ENCODE results near the gene ALDH3A1. TPM values are rescaled to one million over a fixed set of nuclear protein-coding genes. Genes with fewer than 3 reads are reported as not detected.

Gene ALDH3A1
- total RNA-seq, 1 experiment from 2014 or later, result 0.38 TPM

DNA sequence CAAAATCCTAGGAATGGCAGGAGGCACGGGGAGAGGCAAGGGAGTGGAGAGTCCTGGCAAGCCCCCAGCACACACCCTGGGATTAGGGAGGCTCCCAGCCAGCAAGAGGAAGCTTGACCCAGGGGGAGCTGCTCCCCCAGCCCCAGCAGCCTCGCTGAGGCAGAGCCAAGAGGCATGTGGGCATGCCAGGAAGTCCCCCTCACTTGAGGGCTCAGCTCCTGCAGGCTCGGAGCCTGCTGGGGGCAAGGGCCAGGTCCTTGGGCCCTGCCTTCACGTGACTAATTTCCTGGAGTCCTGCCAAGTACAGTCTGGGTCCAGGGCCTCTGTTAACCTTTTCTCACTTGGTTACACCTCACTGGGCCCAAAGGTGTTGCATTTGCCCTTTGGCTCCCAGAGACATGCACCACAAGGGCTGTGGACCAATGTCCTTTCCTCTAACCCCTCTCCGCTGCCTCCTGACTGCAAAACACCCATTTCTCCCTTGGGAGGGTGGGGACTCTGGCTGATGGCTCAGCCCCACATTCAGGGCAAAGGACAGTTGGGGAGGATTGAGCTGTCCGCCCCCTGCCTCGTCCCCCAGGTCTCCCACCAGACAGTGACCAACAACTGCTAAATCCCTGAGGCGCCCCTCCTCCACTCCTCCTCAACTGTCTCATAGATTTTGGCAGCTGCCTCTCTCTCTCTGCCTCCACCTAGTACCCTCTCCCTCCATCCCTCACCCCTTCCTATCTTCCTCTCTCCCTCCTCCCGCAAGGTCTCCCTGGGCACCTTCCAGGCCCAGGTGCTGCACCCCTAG, 27.3 kb downstream of the ALDH3A1 start:
- H3K4me3 Mint-ChIP-seq (ENCODE audit: low read depth, unreplicated experiment), result no peak overlapping the region
- H3K27ac Mint-ChIP-seq (ENCODE audit: unreplicated experiment), result no peak overlapping the region
- CTCF ChIA-PET, result interaction anchor here (0.7 kb wide), 1 partner anchor 143 kb away, joined by 4 read pairs; no protein-coding TSS in a partner anchor

DNA sequence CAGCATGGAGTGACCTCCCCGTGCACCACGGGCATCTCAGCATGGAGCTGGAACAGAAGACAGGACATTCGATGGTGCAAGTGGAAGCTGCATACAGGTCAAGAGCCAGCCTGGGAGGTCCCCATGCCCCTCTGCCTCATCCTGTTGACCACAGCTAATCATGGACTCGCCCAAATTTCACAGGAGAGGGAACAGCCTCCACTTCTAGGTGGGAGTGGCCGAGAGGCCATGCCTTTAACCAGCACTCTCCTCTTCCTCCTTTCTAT, 28.0 kb downstream of the ALDH3A1 start:
- Mint-ChIP-seq H3K27ac (ENCODE audit: unreplicated experiment) (no peak overlapping the region), H3K9me3 (ENCODE audit: low read depth, unreplicated experiment) (no peaks in the 10 kb centered on the region), H3K4me1 (ENCODE audit: low read depth, unreplicated experiment) (peaks cover 28% of the 10 kb centered on the region), H3K27me3 (ENCODE audit: unreplicated experiment) (no peaks in the 10 kb centered on the region), H3K36me3 (ENCODE audit: insufficient read depth, unreplicated experiment) (peaks cover 5% of the 10 kb centered on the region), H3K4me3 (ENCODE audit: low read depth, unreplicated experiment) (no peak overlapping the region)
- intact Hi-C loops (cut with micrococcal nuclease; ENCODE audit: unreplicated experiment), result no loop called here
- no peak for DNase-seq
- TF ChIP-seq, protein P1, sequence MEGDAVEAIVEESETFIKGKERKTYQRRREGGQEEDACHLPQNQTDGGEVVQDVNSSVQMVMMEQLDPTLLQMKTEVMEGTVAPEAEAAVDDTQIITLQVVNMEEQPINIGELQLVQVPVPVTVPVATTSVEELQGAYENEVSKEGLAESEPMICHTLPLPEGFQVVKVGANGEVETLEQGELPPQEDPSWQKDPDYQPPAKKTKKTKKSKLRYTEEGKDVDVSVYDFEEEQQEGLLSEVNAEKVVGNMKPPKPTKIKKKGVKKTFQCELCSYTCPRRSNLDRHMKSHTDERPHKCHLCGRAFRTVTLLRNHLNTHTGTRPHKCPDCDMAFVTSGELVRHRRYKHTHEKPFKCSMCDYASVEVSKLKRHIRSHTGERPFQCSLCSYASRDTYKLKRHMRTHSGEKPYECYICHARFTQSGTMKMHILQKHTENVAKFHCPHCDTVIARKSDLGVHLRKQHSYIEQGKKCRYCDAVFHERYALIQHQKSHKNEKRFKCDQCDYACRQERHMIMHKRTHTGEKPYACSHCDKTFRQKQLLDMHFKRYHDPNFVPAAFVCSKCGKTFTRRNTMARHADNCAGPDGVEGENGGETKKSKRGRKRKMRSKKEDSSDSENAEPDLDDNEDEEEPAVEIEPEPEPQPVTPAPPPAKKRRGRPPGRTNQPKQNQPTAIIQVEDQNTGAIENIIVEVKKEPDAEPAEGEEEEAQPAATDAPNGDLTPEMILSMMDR (IDR thresholded peaks at IDR 0.05; ENCODE audit: unreplicated experiment), result no peak
- no TSS peak for BruUV-seq (replicated peaks)
- CTCF ChIA-PET, result interaction anchor here (0.7 kb wide), 1 partner anchor 144 kb away, joined by 4 read pairs; no protein-coding TSS in a partner anchor

More for the DNA sequence above, 27.3 kb downstream of the ALDH3A1 start:
- TF ChIP-seq, protein P1 (IDR thresholded peaks at IDR 0.05; ENCODE audit: unreplicated experiment), result no peak
- Mint-ChIP-seq H3K27me3 (ENCODE audit: unreplicated experiment) (no peaks in the 10 kb centered on the region), H3K9me3 (ENCODE audit: low read depth, unreplicated experiment) (no peaks in the 10 kb centered on the region), H3K36me3 (ENCODE audit: insufficient read depth, unreplicated experiment) (peaks cover 6% of the 10 kb centered on the region), H3K4me1 (ENCODE audit: low read depth, unreplicated experiment) (peaks cover 34% of the 10 kb centered on the region)
- intact Hi-C loops (cut with micrococcal nuclease; ENCODE audit: unreplicated experiment), result no loop called here
- no peak for DNase-seq
- BruUV-seq (replicated peaks), result no TSS peak

DNA sequence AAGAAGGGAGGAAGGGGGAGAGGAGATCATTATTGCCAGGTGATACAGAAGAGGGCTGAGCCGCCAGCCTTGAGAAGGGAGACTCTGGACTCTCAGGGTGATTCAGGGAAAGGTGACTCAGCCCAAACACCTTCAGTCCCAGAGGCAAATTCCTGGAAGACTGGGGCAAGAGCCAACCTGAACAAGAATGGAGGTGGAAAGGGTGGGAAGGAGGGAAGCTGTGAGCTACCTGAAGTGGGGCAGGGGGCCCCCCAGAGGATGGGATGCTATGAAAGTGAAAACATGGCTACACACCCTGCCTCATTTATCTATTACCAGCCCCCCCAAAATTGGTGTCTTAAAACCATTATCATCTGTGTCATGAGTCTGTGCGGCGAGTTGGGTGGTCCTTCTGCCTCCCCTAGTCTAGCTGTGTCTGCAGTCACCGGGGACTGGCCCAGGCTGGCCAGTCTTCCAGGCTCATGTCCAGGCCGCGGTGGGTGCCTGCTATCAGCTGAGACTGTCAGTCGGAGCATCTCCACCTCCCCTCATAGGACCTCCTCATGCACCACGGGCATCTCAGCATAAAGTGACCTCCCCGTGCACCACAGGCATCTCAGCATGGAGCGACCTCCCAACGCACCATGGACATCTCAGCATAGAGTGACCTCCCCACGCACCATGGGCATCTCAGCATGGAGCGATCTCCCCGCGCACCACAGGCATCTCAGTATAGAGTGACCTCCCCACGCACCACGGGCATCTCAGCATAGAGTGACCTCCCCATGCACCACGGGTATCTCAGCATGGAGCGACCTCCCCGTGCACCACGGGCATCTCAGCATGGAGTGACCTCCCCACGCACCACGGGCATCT, 28.5 kb downstream of the ALDH3A1 start:
- Mint-ChIP-seq H3K27me3 (ENCODE audit: unreplicated experiment) (no peaks in the 10 kb centered on the region), H3K36me3 (ENCODE audit: insufficient read depth, unreplicated experiment) (no peaks in the 10 kb centered on the region), H3K27ac (ENCODE audit: unreplicated experiment) (no peak overlapping the region), H3K9me3 (ENCODE audit: low read depth, unreplicated experiment) (no peaks in the 10 kb centered on the region), H3K4me1 (ENCODE audit: low read depth, unreplicated experiment) (peaks cover 25% of the 10 kb centered on the region), H3K4me3 (ENCODE audit: low read depth, unreplicated experiment) (no peak overlapping the region)
- intact Hi-C loops (cut with micrococcal nuclease; ENCODE audit: unreplicated experiment), result no loop called here
- TF ChIP-seq, protein P1 (IDR thresholded peaks at IDR 0.05; ENCODE audit: unreplicated experiment), result no peak
- no TSS peak for BruUV-seq (replicated peaks)
- DNase-seq, result no peak
- CTCF ChIA-PET, result interaction anchor here (0.7 kb wide), 1 partner anchor 145 kb away, joined by 4 read pairs; no protein-coding TSS in a partner anchor

DNA sequence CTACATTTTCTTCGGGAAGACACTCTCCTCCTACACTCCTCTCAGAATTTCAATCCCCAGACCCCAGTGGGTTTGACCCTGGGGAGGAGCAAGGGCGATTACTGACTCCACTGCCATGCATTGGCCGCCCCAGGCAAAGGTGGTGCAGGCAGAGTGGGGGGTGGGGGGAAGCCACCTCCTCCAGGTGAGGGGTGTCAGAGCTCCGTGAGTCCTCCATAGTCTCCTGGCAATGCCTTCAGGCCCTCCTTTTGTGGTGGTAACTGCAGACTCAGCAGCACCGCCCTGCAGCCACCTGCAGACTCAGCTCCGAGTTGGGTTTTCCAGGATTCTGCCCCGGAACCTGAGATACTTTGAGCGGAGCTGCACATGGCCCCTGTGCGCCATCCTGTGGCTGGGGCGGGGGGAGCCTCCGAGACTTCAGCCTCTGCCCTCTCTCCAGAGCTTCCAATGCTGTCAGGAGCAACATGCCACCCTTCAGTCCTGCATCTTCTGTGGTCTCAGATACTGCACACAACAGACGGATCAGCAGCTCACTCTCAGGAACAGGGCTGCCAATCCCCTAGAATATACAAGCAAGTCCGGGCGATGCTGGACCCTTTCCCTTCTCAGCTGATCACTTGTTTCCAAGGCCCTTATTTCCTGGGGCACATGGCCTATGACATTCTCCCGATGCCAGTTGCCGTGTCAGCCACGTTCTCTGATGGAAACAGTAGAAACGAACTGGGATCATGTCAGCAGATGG, 29.3 kb downstream of the ALDH3A1 start:
- H3K4me1 Mint-ChIP-seq (ENCODE audit: low read depth, unreplicated experiment), result peaks cover 25% of the 10 kb centered on the region
- TF ChIP-seq, protein P1 (IDR thresholded peaks at IDR 0.05; ENCODE audit: unreplicated experiment), result no peak
- H3K4me3 Mint-ChIP-seq (ENCODE audit: low read depth, unreplicated experiment), result no peak overlapping the region
- CTCF ChIA-PET, result no interaction called here
- H3K9me3 Mint-ChIP-seq (ENCODE audit: low read depth, unreplicated experiment), result no peaks in the 10 kb centered on the region
- no peak overlapping the region for H3K27ac Mint-ChIP-seq (ENCODE audit: unreplicated experiment)
- H3K27me3 Mint-ChIP-seq (ENCODE audit: unreplicated experiment), result no peaks in the 10 kb centered on the region
- no TSS peak for BruUV-seq (replicated peaks)
- no peaks in the 10 kb centered on the region for H3K36me3 Mint-ChIP-seq (ENCODE audit: insufficient read depth, unreplicated experiment)
- intact Hi-C loops (cut with micrococcal nuclease; ENCODE audit: unreplicated experiment), result no loop called here
- DNase-seq, result no peak
